NB4 (cell line): ENCODE data around the gene NEB.
"Not testable (repeated sequence)": the region's sequence is repeated elsewhere in the genome, so short reads cannot be mapped to it uniquely, and the experiment has no call there.

Experiments
- DNase-seq: peaks from one replicate; pipeline ENCODE4 v3.0.0; 2010; ENCODE audit warnings: low read depth
- H3K4me3 ChIP-seq: one replicate; pipeline ENCODE4 v1.5.1; 2011; ENCODE audit warnings: mild to moderate bottlenecking, low read depth, low read length, moderate library complexity
- MYC ChIP-seq: IDR thresholded peaks from 2 replicates; pipeline ENCODE4 v1.6.1; 2011; ENCODE audit warnings: low read depth, low read length
- POLR2A ChIP-seq: IDR thresholded peaks from 2 replicates; pipeline ENCODE4 v1.6.1; 2011; ENCODE audit warnings: mild to moderate bottlenecking; ENCODE audit not compliant: insufficient read length; ENCODE audit errors: extremely low read depth
- TF ChIP-seq, protein P1 (sequence below): IDR thresholded peaks from 2 replicates; pipeline ENCODE4 v1.6.1; 2011; ENCODE audit warnings: low read depth, low read length
- TF ChIP-seq, protein P2 (sequence below): IDR thresholded peaks from one replicate; pipeline ENCODE4 v1.5.1; 2012; ENCODE audit warnings: low read depth, low read length

NEB gene

DNA sequence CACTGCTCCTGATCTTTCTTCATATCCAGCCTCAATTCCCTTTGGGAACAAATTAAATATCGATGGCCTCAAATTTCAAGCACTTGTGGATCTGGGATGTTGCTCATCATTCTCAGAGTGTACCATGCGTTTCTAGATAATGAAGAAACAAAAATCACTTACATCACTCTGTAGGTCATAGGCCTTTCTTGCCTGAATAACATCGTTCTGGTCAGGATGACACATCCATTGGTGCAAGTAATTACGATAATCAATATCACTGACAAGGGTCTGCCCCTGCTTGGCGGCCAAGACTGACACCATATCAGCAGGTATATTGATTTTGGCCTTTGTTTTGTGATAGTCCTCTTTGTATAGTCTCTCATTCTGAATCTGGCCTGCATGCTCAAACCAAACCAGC lies 167.3 kb downstream of the NEB start:
- no peak overlapping the region for H3K4me3 ChIP-seq
- TF ChIP-seq, protein P1, sequence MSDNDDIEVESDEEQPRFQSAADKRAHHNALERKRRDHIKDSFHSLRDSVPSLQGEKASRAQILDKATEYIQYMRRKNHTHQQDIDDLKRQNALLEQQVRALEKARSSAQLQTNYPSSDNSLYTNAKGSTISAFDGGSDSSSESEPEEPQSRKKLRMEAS: no peak
- no peak for TF ChIP-seq POLR2A
- TF ChIP-seq, protein P2, sequence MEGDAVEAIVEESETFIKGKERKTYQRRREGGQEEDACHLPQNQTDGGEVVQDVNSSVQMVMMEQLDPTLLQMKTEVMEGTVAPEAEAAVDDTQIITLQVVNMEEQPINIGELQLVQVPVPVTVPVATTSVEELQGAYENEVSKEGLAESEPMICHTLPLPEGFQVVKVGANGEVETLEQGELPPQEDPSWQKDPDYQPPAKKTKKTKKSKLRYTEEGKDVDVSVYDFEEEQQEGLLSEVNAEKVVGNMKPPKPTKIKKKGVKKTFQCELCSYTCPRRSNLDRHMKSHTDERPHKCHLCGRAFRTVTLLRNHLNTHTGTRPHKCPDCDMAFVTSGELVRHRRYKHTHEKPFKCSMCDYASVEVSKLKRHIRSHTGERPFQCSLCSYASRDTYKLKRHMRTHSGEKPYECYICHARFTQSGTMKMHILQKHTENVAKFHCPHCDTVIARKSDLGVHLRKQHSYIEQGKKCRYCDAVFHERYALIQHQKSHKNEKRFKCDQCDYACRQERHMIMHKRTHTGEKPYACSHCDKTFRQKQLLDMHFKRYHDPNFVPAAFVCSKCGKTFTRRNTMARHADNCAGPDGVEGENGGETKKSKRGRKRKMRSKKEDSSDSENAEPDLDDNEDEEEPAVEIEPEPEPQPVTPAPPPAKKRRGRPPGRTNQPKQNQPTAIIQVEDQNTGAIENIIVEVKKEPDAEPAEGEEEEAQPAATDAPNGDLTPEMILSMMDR: no peak
- no peak for TF ChIP-seq MYC
- DNase-seq: no peak

DNA sequence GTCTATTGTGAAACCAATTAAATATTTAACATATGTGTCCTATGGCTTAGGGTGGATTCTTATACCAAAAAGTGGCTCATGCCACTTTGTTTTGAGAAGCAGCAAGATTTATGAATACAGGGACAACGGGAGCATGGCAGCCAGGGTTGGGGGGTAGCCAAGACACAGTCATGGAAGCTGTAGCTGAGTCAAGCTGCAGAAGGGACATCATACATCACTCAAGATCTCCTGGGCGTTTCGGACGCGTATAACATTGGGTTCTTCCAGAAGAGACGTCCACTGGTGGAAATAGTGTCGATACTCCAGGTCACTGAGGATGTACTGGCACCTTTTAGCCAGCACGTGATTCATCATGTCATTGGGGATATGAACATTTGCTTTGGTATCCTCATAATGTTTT lies 171.9 kb downstream of the NEB start:
- TF ChIP-seq, protein P1: no peak
- TF ChIP-seq, protein P2: no peak
- TF ChIP-seq MYC: no peak
- no peak for TF ChIP-seq POLR2A
- DNase-seq: no peak
- H3K4me3 ChIP-seq: no peak overlapping the region

DNA sequence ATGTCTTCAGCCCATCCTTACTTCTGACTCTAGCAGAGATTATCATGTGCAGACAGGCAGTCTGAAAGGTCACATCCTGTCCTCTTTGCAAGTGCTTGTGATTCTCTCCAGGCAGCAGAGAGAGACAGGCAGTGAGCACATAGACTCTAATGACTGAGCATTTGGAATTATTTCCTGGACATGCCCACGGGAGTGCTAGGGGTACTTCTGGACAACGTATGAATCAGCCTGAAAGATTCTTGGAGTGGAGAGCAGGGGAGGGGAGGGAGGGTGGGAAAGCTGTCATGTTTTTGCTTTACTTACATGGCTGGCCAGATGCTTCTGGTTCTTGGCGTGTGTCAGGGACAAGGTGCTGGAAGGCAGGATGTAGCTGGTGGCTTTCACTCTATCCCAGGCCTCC lies 174.0 kb downstream of the NEB start:
- no peak for DNase-seq
- H3K4me3 ChIP-seq: no peak overlapping the region
- TF ChIP-seq, protein P2: no peak
- no peak for TF ChIP-seq POLR2A
- TF ChIP-seq MYC: no peak
- TF ChIP-seq, protein P1: no peak

DNA sequence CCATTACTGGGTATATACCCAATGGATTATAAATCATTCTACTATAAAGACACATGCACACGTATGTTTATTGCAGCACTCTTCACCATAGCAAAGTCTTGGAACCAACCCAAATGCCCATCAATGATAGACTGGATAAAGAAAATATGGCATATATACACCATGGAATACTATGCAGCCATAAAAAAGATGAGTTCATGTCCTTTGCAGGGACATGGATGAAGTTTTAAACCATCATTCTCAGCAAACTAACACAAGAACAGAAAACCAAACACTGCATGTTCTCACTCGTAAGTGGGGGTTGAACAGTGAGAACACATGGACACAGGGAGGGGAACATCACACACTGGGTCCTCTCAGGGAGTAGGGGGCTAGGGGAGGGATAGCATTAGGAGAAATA lies 174.8 kb downstream of the NEB start:
- DNase-seq, H3K4me3 ChIP-seq: not testable (repeated sequence)

DNA sequence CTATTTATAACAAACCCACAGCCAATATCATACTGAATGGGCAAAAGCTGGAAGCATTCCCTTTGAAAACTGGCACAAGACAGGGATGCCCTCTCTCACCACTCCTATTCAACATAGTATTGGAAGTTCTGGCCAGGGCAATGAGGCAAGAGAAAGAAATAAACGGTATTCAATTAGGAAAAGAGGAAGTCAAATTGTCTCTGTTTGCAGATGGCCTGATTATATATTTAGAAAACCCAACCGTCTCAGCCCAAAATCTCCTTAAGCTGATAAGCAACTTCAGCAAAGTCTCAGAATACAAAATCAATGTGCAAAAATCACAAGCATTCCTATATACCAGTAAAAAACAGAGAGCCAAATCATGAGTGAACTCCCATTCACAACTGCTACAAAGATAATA lies 176.4 kb downstream of the NEB start:
- not testable (repeated sequence) for H3K4me3 ChIP-seq
- DNase-seq: peak; percentile 32

DNA sequence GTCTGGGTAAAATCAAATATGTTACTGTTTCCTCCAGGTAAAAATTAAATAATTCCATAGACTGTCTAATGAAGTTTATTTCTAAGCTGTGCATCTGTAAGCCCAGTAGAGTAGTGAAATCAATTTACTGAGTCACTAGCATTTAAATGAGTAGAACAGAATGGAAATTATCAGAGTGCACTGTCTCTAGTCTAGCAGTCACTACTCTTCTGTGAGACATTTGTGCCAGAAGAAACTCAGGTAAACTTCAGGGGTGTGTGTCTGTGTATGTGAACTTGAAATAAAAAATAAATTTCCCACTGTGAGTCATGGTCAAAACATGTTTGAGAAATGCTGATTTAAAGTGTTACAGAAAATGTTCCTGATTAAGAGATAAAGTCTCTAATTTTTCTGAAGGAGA lies 178.2 kb downstream of the NEB start:
- TF ChIP-seq, protein P1: no peak
- TF ChIP-seq, protein P2: no peak
- no peak for TF ChIP-seq POLR2A
- TF ChIP-seq MYC: no peak
- no peak overlapping the region for H3K4me3 ChIP-seq

DNA sequence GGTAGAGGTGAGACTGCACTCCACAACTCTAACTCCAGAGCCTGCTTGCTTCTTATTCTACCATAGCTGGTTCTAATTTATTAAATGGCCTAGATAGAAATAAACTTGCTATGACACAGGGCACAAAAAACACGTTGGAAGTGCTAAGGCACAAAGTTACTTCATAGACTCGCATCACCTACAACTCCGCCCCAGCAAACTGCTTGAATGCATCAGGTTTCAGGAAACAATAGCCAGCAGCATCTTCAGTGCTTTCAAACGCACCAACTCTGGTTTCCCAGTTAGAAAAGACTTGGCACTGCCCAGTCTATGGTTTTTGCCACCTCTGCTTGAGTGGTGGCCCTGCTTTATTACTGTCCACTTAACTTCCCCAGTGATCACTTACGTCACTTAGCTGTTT lies 182.0 kb downstream of the NEB start:
- TF ChIP-seq, protein P2: no peak
- TF ChIP-seq POLR2A: no peak
- TF ChIP-seq MYC: no peak
- TF ChIP-seq, protein P1: no peak
- no peak for DNase-seq
- no peak overlapping the region for H3K4me3 ChIP-seq

More for the DNA sequence above, 178.2 kb downstream of the NEB start:
- no peak for DNase-seq
